GM13976 (cell line): Measurements from ENCODE around the gene SPRED2.

Experiments used
- DNase-seq: peaks from one replicate; pipeline ENCODE4 v3.0.0; 2012; ENCODE audit warnings: low spot score
- CTCF ChIP-seq: IDR thresholded peaks from 2 replicates; pipeline ENCODE4 v1.5.1; 2012; ENCODE audit warnings: borderline replicate concordance, mild to moderate bottlenecking; ENCODE audit not compliant: insufficient read depth; ENCODE audit errors: extremely low read depth, missing control alignments, control extremely low read depth
- in situ Hi-C: fragments of 300-500 bp; cut with MboI; formaldehyde crosslinking; loops from one replicate; pipeline ENCODE4 v1.12.0; 2022; ENCODE audit warnings: low sequenced_read_pairs, mixed read lengths, inconsistent platforms; ENCODE audit not compliant: unreplicated experiment

Gene SPRED2

GRCh38 chr2:65331336-65332025, 100.9 kb downstream of the SPRED2 start:
- no peak for DNase-seq
- in situ Hi-C loops: no loop called here
- no peak for TF ChIP-seq CTCF

- no peak for DNase-seq
- in situ Hi-C loops: no loop called here
- TF ChIP-seq CTCF: no peak
These were observed 102.9 kb downstream of the SPRED2 start for GRCh38 chr2:65329525-65329924.

- in situ Hi-C loops: no loop called here
These were observed 106.1 kb downstream of the SPRED2 start for GRCh38 chr2:65326276-65326675.

GRCh38 chr2:65325066-65325465, 107.3 kb downstream of the SPRED2 start:
- no peak for DNase-seq
- in situ Hi-C loops: no loop called here
- no peak for TF ChIP-seq CTCF

More at GRCh38 chr2:65326276-65326675, 106.1 kb downstream of the SPRED2 start:
- no peak for TF ChIP-seq CTCF
- no peak for DNase-seq

GRCh38 chr2:65320946-65321345, 111.5 kb downstream of the SPRED2 start:
- in situ Hi-C loops: no loop called here
- no peak for TF ChIP-seq CTCF
- no peak for DNase-seq

GRCh38 chr2:65320042-65320725, 112.2 kb downstream of the SPRED2 start:
- DNase-seq: peak; percentile 58
- no peak for TF ChIP-seq CTCF
- in situ Hi-C loops: no loop called here
